B cell (primary cell): ENCODE measurements around the gene SAFB. TPM values are rescaled to one million over a fixed set of nuclear protein-coding genes. Genes with fewer than 3 reads are reported as not detected.

ENCODE experiments used
- ATAC-seq: fragments of 200-7000 bp; cut with Tn5 transposase; one replicate; pipeline ENCODE4 v1.10.0; 2021; ENCODE audit warnings: low read depth, mild to moderate bottlenecking, moderate number of reproducible peaks, moderate library complexity
- CTCF ChIA-PET: fragments of 350-600 bp; sonication (Branson Sonifier 250); formaldehyde crosslinking; loops from one replicate; lab custom pipeline; 2021; ENCODE audit warnings: antibody characterized with exemption, inconsistent platforms; lab: Charles Lee
- POLR2A ChIA-PET: fragments of 350-600 bp; sonication (Branson Sonifier 250); formaldehyde crosslinking; loops from one replicate; lab custom pipeline; 2021; ENCODE audit warnings: antibody characterized with exemption; lab: Charles Lee
- DNase-seq: peaks from one replicate; pipeline ENCODE4 v3.0.0; 2013
- H2AFZ ChIP-seq: 2 replicates; pipeline ENCODE4 v1.6.1; 2012; ENCODE audit warnings: mild to moderate bottlenecking, low read depth, low read length; ENCODE audit not compliant: insufficient read depth, poor library complexity, severe bottlenecking
- H3K27ac ChIP-seq, 2 donors: 1 replicate in 1 of 2; 2 replicates in 1 of 2; pipeline ENCODE4 v1.5.1; 2012 to 2013; ENCODE audit warnings: low read length in 2 of 2, mild to moderate bottlenecking in 2 of 2, moderate library complexity in 1 of 2
- H3K27me3 ChIP-seq, 4 experiments: fragments of 200-600 bp in 1 of 4; sonication (generic) in 1 of 4; replicated peaks in 1 of 4; 1 replicate in 2 of 4; 2 replicates in 2 of 4; pipeline versions ENCODE4 v1.6.1 to v1.7.0; 2013 to 2016; ENCODE audit warnings: low read length in 3 of 4, mild to moderate bottlenecking in 2 of 4, mixed read lengths in 1 of 4, moderate library complexity in 1 of 4; ENCODE audit not compliant: insufficient read depth in 4 of 4, control insufficient read depth in 3 of 4; ENCODE audit errors: control extremely low read depth in 1 of 4
- H3K36me3 ChIP-seq, 2 experiments: replicated peaks in 1 of 2; 1 replicate in 1 of 2; 2 replicates in 1 of 2; pipeline versions ENCODE4 v1.6.1 to v1.7.1; 2013; ENCODE audit warnings: low read length in 1 of 2; ENCODE audit not compliant: insufficient read depth in 2 of 2, control insufficient read depth in 1 of 2; ENCODE audit errors: control extremely low read depth in 1 of 2, extremely low read depth in 1 of 2
- H3K4me1 ChIP-seq, 2 donors: fragments of 200-600 bp in 1 of 2; sonication (generic) in 1 of 2; 1 replicate in 1 of 2; 2 replicates in 1 of 2; pipeline versions ENCODE4 v1.5.1 to v1.6.1; 2013 to 2017; ENCODE audit warnings: low read length in 2 of 2; ENCODE audit not compliant: control insufficient read depth in 2 of 2, insufficient read depth in 2 of 2
- H3K4me2 ChIP-seq: replicated peaks from 2 replicates; pipeline ENCODE3; 2012; ENCODE audit warnings: mild to moderate bottlenecking, low read depth, low read length; ENCODE audit not compliant: poor library complexity, severe bottlenecking
- H3K4me3 ChIP-seq, 5 experiments: fragments of 200-600 bp in 1 of 5; sonication (generic) in 1 of 5; 1 replicate in 3 of 5; 2 replicates in 2 of 5; pipeline versions ENCODE4 v1.5.1 to v1.7.0; 2011 to 2016; ENCODE audit warnings: low read length in 4 of 5, mild to moderate bottlenecking in 4 of 5, low read depth in 2 of 5, control low read depth in 1 of 5, moderate library complexity in 1 of 5; ENCODE audit not compliant: insufficient read depth in 1 of 5; ENCODE audit errors: control extremely low read depth in 1 of 5, extremely low read depth in 1 of 5
- H3K79me2 ChIP-seq: fragments of 200-600 bp; sonication (generic); one replicate; pipeline ENCODE4 v1.6.0; 2016; ENCODE audit warnings: low read length; ENCODE audit not compliant: control insufficient read depth, insufficient read depth
- H3K9ac ChIP-seq: fragments of 200-600 bp; sonication (generic); 2 replicates; pipeline ENCODE4 v1.6.1; 2017; ENCODE audit warnings: mild to moderate bottlenecking, low read length, moderate library complexity
- H3K9me3 ChIP-seq, 3 donors: one replicate each; pipeline versions ENCODE4 v1.6.1 to v1.7.1; 2013; ENCODE audit warnings: low read length in 2 of 3; ENCODE audit not compliant: control insufficient read depth in 2 of 3, insufficient read depth in 1 of 3; ENCODE audit errors: control extremely low read depth in 1 of 3
- H4K20me1 ChIP-seq: 2 replicates; pipeline ENCODE4 v1.6.0; 2012; ENCODE audit warnings: mild to moderate bottlenecking, low read length; ENCODE audit not compliant: insufficient read depth, control insufficient read depth, poor library complexity, severe bottlenecking
- H3K27ac Mint-ChIP-seq: one replicate; pipeline ENCODE4 v1.8.0; 2021; ENCODE audit warnings: mixed read lengths
- H3K27me3 Mint-ChIP-seq: one replicate; pipeline ENCODE4 v1.8.0; 2021; ENCODE audit warnings: mixed read lengths
- H3K4me1 Mint-ChIP-seq: one replicate; pipeline ENCODE4 v1.8.0; 2021; ENCODE audit warnings: mixed read lengths
- H3K4me3 Mint-ChIP-seq: one replicate; pipeline ENCODE4 v1.8.0; 2021; ENCODE audit warnings: mixed read lengths
- H3K9me3 Mint-ChIP-seq: one replicate; pipeline ENCODE4 v1.8.0; 2022; ENCODE audit warnings: mixed read lengths; ENCODE audit not compliant: insufficient read depth
- CTCF ChIP-seq: fragments of 200-600 bp; IDR thresholded peaks from one replicate; pipeline ENCODE4 v1.8.0; 2022; ENCODE audit warnings: antibody characterized with exemption, mild to moderate bottlenecking
- EZH2 ChIP-seq: IDR thresholded peaks from 2 replicates; pipeline ENCODE4 v1.6.1; 2012; ENCODE audit warnings: borderline replicate concordance, low read depth, mild to moderate bottlenecking, moderate library complexity, low read length; ENCODE audit not compliant: insufficient read depth, poor library complexity, severe bottlenecking
- WGBS: methylation state at CpG from one replicate; pipeline ENCODE4 v1.1.5; 2013; ENCODE audit warnings: missing lambda C conversion rate; ENCODE audit not compliant: insufficient coverage; 5-methylcytosine and 5-hydroxymethylcytosine counted together
- intact Hi-C: fragments of 100-400 bp; cut with micrococcal nuclease; formaldehyde crosslinking; loops from one replicate; pipeline ENCODE4 v1.10.0; 2022
- polyA plus RNA-seq: library from polyadenylated mRNA; depleted of rRNA; stranded (reverse); fragments of >200 nt; gene quantifications from 2 replicates; pipeline ENCODE4 v1.2.3, GENCODE V29; 2012
- total RNA-seq, 2 donors: library from RNA; stranded (reverse); fragments of 120-200 nt in 1 of 2; gene quantifications; 1 replicate in 1 of 2; 2 replicates in 1 of 2; pipeline versions ENCODE4 v1.2.3 to v1.2.4, GENCODE V29; 2013 to 2022

SAFB gene
- total and polyA plus RNA-seq, 2 donors (not counting 1 experiment from before 2014, with no cell fraction given) = 91.0 to 221 TPM

- peaks cover 67% of the 10 kb centered on the region for H4K20me1 ChIP-seq
- intact Hi-C loops = no loop called here
- CTCF ChIA-PET = interaction anchor here (0.6 to 1.2 kb wide), 2 partner anchors 9 to 175 kb away, joined by 3 to 4 read pairs; no protein-coding TSS in a partner anchor
- H3K4me2 ChIP-seq = peak overlapping the region; percentile 1
- H3K27me3 Mint-ChIP-seq = no peaks in the 10 kb centered on the region
- no peak for TF ChIP-seq CTCF
- no peak for TF ChIP-seq EZH2
- DNase-seq (no peak), ATAC-seq (no peak)
- peaks cover 92% of the 10 kb centered on the region for H3K79me2 ChIP-seq
- H3K4me3 Mint-ChIP-seq = no peak overlapping the region
- no peaks in the 10 kb centered on the region for H3K27me3 ChIP-seq
- H3K9me3 ChIP-seq = no peaks in the 10 kb centered on the region
- H3K27ac Mint-ChIP-seq = no peak overlapping the region
- no peak overlapping the region for H2AFZ ChIP-seq
- peaks cover 43% of the 10 kb centered on the region for H3K4me1 Mint-ChIP-seq
- no peak overlapping the region for H3K4me3 ChIP-seq
- no peak overlapping the region for H3K9ac ChIP-seq
- H3K9me3 Mint-ChIP-seq = no peaks in the 10 kb centered on the region
- POLR2A ChIA-PET = no interaction called here
- peaks cover 5 to 66% of the 10 kb centered on the region in 2 experiments for H3K36me3 ChIP-seq
- peaks cover 24 to 27% of the 10 kb centered on the region in 2 donors for H3K4me1 ChIP-seq
- H3K27ac ChIP-seq = no peak overlapping the region
- WGBS = 97% methylated on average over 9 of the region's 9 CpGs
Measured at GRCh38 chr19:5618591-5618990, 4.3 kb upstream of the SAFB start.

- no peak overlapping the region for H3K4me3 ChIP-seq
- H4K20me1 ChIP-seq = peaks cover 76% of the 10 kb centered on the region
- H3K9ac ChIP-seq = no peak overlapping the region
- H3K4me1 Mint-ChIP-seq = peaks cover 54% of the 10 kb centered on the region
- ATAC-seq (no peak), DNase-seq (no peak)
- H3K4me3 Mint-ChIP-seq = peak overlapping the region; percentile 99
- H3K27me3 ChIP-seq = no peaks in the 10 kb centered on the region
- H3K4me1 ChIP-seq = peaks cover 33 to 40% of the 10 kb centered on the region in 2 donors
- H3K27me3 Mint-ChIP-seq = no peaks in the 10 kb centered on the region
- no peaks in the 10 kb centered on the region for H3K9me3 ChIP-seq
- CTCF ChIA-PET = interaction anchor here (1.1 to 1.4 kb wide), 2 partner anchors 9 to 20 kb away, joined by 3 read pairs; no protein-coding TSS in a partner anchor
- WGBS = 87% methylated on average over 3 of the region's 3 CpGs
- H3K36me3 ChIP-seq = peaks cover 0 to 56% of the 10 kb centered on the region in 2 experiments
- peak overlapping the region; percentile 90 for H3K4me2 ChIP-seq
- no peak overlapping the region for H3K27ac Mint-ChIP-seq
- no peak overlapping the region for H2AFZ ChIP-seq
- intact Hi-C loops = loop anchor here (10.0 kb wide), 2 partner anchors 485 to 1145 kb away; partner anchors contain the start of gene HDGFL2
- H3K9me3 Mint-ChIP-seq = no peaks in the 10 kb centered on the region
- H3K79me2 ChIP-seq = peaks cover 93% of the 10 kb centered on the region
- no peak overlapping the region for H3K27ac ChIP-seq
- POLR2A ChIA-PET = no interaction called here
- TF ChIP-seq CTCF = no peak
- TF ChIP-seq EZH2 = no peak
Measured at GRCh38 chr19:5619946-5620345, 2.9 kb upstream of the SAFB start.
